Panc1 (cell line): ENCODE data around the gene USH2A. TPM values are rescaled to one million over a fixed set of nuclear protein-coding genes. Genes with fewer than 3 reads are reported as not detected.

ENCODE experiments used
- ATAC-seq: fragments of 200-7000 bp; cut with Tn5 transposase; 2 replicates; pipeline ENCODE4 v1.9.1; 2020; ENCODE audit warnings: mild to moderate bottlenecking, moderate library complexity
- BruUV-seq: library from RNA; stranded (reverse); fragments of 400-500 nt; replicated peaks from 2 replicates; lab custom pipeline; 2021; lab: Mats Ljungman, UMichigan
- CTCF ChIA-PET: fragments of 300-600 bp; sonication (Branson Sonifier 250); formaldehyde crosslinking; loops from one replicate; lab custom pipeline; 2022; ENCODE audit warnings: antibody characterized with exemption; lab: Charles Lee
- POLR2A ChIA-PET: fragments of 300-600 bp; sonication (Branson Sonifier 250); formaldehyde crosslinking; loops from one replicate; lab custom pipeline; 2022; ENCODE audit warnings: antibody characterized with exemption; lab: Charles Lee
- DNase-seq: peaks from one replicate; pipeline ENCODE4 v3.0.0-alpha.2; 2010; ENCODE audit warnings: low read depth, low spot score
- H3K27ac ChIP-seq: 2 replicates; pipeline ENCODE4 v1.5.1; 2011; ENCODE audit warnings: mild to moderate bottlenecking, low read length, inconsistent platforms
- H3K27me3 ChIP-seq: fragments of 200-500 bp; sonication (Bioruptor generic); 2 replicates; pipeline ENCODE4 v1.6.0; 2014; ENCODE audit warnings: low read length, inconsistent platforms; ENCODE audit not compliant: control insufficient read depth, insufficient read depth
- H3K36me3 ChIP-seq: fragments of 200-500 bp; sonication (Bioruptor generic); 2 replicates; pipeline ENCODE4 v1.5.1; 2014; ENCODE audit warnings: inconsistent platforms, mild to moderate bottlenecking, low read length, moderate library complexity; ENCODE audit not compliant: control insufficient read depth, insufficient read depth
- H3K4me1 ChIP-seq: 2 replicates; pipeline ENCODE4 v1.5.1; 2011; ENCODE audit warnings: inconsistent platforms, mild to moderate bottlenecking, low read length, moderate library complexity; ENCODE audit not compliant: control insufficient read depth, insufficient read depth
- H3K4me3 ChIP-seq, 2 experiments: 2 replicates each; pipeline ENCODE4 v1.5.1; 2011 to 2012; ENCODE audit warnings: low read depth in 2 of 2, low read length in 2 of 2, mild to moderate bottlenecking in 2 of 2, inconsistent platforms in 1 of 2, moderate library complexity in 1 of 2
- H3K9me3 ChIP-seq: fragments of 200-500 bp; sonication (Bioruptor generic); 2 replicates; pipeline ENCODE4 v1.5.1; 2014; ENCODE audit warnings: low read depth, mild to moderate bottlenecking, inconsistent platforms, low read length, moderate library complexity; ENCODE audit not compliant: control insufficient read depth, insufficient read depth
- CTCF ChIP-seq: fragments of 450-650 bp; IDR thresholded peaks from 2 replicates; pipeline ENCODE4 v1.5.1; 2017; ENCODE audit warnings: mild to moderate bottlenecking
- POLR2AphosphoS5 ChIP-seq: IDR thresholded peaks from 2 replicates; pipeline ENCODE4 v1.6.1; 2012; ENCODE audit warnings: mild to moderate bottlenecking, low read depth, low read length, moderate library complexity
- REST ChIP-seq, 2 experiments: IDR thresholded peaks; 2 replicates each; pipeline ENCODE4 v1.6.1; 2011 to 2012; ENCODE audit warnings: low read depth in 2 of 2, control low read depth in 1 of 2, low read length in 1 of 2, mild to moderate bottlenecking in 1 of 2, moderate library complexity in 1 of 2; ENCODE audit not compliant: insufficient read depth in 1 of 2
- SIN3A ChIP-seq: IDR thresholded peaks from 2 replicates; pipeline ENCODE4 v1.6.1; 2012; ENCODE audit warnings: low read depth, mild to moderate bottlenecking, low read length, moderate library complexity, borderline replicate concordance; ENCODE audit not compliant: insufficient read depth
- TCF7L2 ChIP-seq: IDR thresholded peaks from 2 replicates; pipeline ENCODE4 v1.6.1; 2011; ENCODE audit warnings: mild to moderate bottlenecking, low read depth, low read length, inconsistent platforms
- in situ Hi-C: cut with HindIII; loops from 2 replicates; pipeline ENCODE4 v1.10.0; 2016; ENCODE audit warnings: low sequenced_read_pairs, low pct_unique_long_range_greater_than_20kb
- intact Hi-C: fragments of 100-400 bp; cut with micrococcal nuclease; formaldehyde crosslinking; loops from one replicate; pipeline ENCODE4 v1.10.0; 2022; ENCODE audit not compliant: unreplicated experiment
- total RNA-seq: library from RNA; stranded (reverse); gene quantifications from one replicate; pipeline ENCODE4 v1.2.1, GENCODE V29; 2021; ENCODE audit not compliant: unreplicated experiment

Gene USH2A
- total RNA-seq, 1 experiment from 2014 or later: not detected

GRCh38 chr1:216453777-216454176, 30.5 kb upstream of the USH2A start:
- intact Hi-C loops (no loop called here), in situ Hi-C loops (no loop called here)
- H3K9me3 ChIP-seq: no peaks in the 10 kb centered on the region
- no peaks in the 10 kb centered on the region for H3K36me3 ChIP-seq
- no TSS peak for BruUV-seq
- ATAC-seq: no peak
- no peak overlapping the region for H3K4me3 ChIP-seq
- no peak for DNase-seq
- no peaks in the 10 kb centered on the region for H3K27me3 ChIP-seq
- ChIA-PET CTCF (no interaction called here), POLR2A (no interaction called here)
- TF ChIP-seq SIN3A: no peak
- TF ChIP-seq POLR2AphosphoS5: no peak
- TF ChIP-seq REST (IDR thresholded peaks at IDR 0.05; ENCODE audit: insufficient read depth in 1 of 2, low read depth in 2 of 2, low read length in 1 of 2): no peak
- TF ChIP-seq CTCF: no peak
- TF ChIP-seq TCF7L2: no peak
- H3K4me1 ChIP-seq: no peaks in the 10 kb centered on the region
- H3K27ac ChIP-seq: no peak overlapping the region

- CTCF ChIA-PET: no interaction called here
- no TSS peak for BruUV-seq
Measured at GRCh38 chr1:216450227-216450626, 27.0 kb upstream of the USH2A start.

More at GRCh38 chr1:216450227-216450626, 27.0 kb upstream of the USH2A start:
- intact Hi-C loops (no loop called here), in situ Hi-C loops (no loop called here)
- Histone ChIP-seq H3K36me3 (no peaks in the 10 kb centered on the region), H3K27ac (no peak overlapping the region), H3K4me3 (no peak overlapping the region), H3K9me3 (no peaks in the 10 kb centered on the region), H3K27me3 (no peaks in the 10 kb centered on the region), H3K4me1 (no peaks in the 10 kb centered on the region)
- ATAC-seq: no peak
- no peak for DNase-seq
- POLR2A ChIA-PET: no interaction called here
- no peak for TF ChIP-seq SIN3A
- no peak for TF ChIP-seq REST (IDR thresholded peaks at IDR 0.05; ENCODE audit: insufficient read depth in 1 of 2, low read depth in 2 of 2, low read length in 1 of 2)
- no peak for TF ChIP-seq TCF7L2
- no peak for TF ChIP-seq CTCF
